Thoracic aorta (tissue), 2 donors: Measurements from ENCODE around the gene PCNT. TPM values are rescaled to one million over a fixed set of nuclear protein-coding genes. Genes with fewer than 3 reads are reported as not detected.

Source experiments
- ATAC-seq: fragments of 150-250 bp; one replicate; pipeline ENCODE4 v1.8.0; 2017; ENCODE audit warnings: low read depth; ENCODE audit not compliant: insufficient number of reproducible peaks, low FRiP score
- DNase-seq: peaks from one replicate; pipeline ENCODE4 v3.0.0-alpha.2; 2020; ENCODE audit warnings: low spot score
- H3K27ac ChIP-seq, 2 donors: fragments of 200-600 bp; sonication (generic); 1 replicate in 1 of 2; 2 replicates in 1 of 2; pipeline ENCODE4 v1.5.1; 2016; ENCODE audit warnings: mild to moderate bottlenecking in 2 of 2, moderate library complexity in 2 of 2
- H3K27me3 ChIP-seq: fragments of 200-600 bp; sonication (generic); replicated peaks from 2 replicates; pipeline ENCODE4 v1.6.0; 2016; ENCODE audit warnings: mild to moderate bottlenecking; ENCODE audit not compliant: insufficient read depth
- H3K36me3 ChIP-seq: fragments of 200-600 bp; sonication (generic); one replicate; pipeline ENCODE4 v1.5.1; 2016
- H3K4me1 ChIP-seq, 2 donors: fragments of 200-600 bp; sonication (generic); 1 replicate in 1 of 2; 2 replicates in 1 of 2; pipeline versions ENCODE4 v1.5.1 to v1.6.0; 2016; ENCODE audit warnings: low read depth in 2 of 2, mild to moderate bottlenecking in 1 of 2; ENCODE audit not compliant: control insufficient read depth in 1 of 2
- H3K4me3 ChIP-seq: fragments of 200-600 bp; sonication (generic); 2 replicates; pipeline ENCODE4 v1.5.1; 2016; ENCODE audit warnings: mild to moderate bottlenecking
- H3K9me3 ChIP-seq: fragments of 200-600 bp; sonication (generic); 2 replicates; pipeline ENCODE4 v1.5.1; 2016
- total RNA-seq, 2 donors: library from RNA; depleted of rRNA; stranded (reverse); fragments of >200 nt; gene quantifications; one replicate each; pipeline versions ENCODE4 v1.1.0 to v1.2.3, GENCODE V29; 2016
- TF ChIP-seq, protein P1 (sequence below): fragments of 200-600 bp; sonication (generic); IDR thresholded peaks from one replicate; pipeline ENCODE4 v1.5.1; 2019; ENCODE audit warnings: antibody characterized with exemption

The PCNT gene
- total RNA-seq, 2 donors from 2014 or later: 46.8 to 51.4 TPM

GRCh38 chr21:46394595-46395104 lies 70.7 kb downstream of the PCNT start:
- H3K36me3 ChIP-seq: peaks cover 38% of the 10 kb centered on the region
- no peak overlapping the region for H3K27ac ChIP-seq
- no peak overlapping the region for H3K4me3 ChIP-seq
- DNase-seq (no peak), ATAC-seq (no peak)
- H3K9me3 ChIP-seq: no peaks in the 10 kb centered on the region
- TF ChIP-seq, protein P1, sequence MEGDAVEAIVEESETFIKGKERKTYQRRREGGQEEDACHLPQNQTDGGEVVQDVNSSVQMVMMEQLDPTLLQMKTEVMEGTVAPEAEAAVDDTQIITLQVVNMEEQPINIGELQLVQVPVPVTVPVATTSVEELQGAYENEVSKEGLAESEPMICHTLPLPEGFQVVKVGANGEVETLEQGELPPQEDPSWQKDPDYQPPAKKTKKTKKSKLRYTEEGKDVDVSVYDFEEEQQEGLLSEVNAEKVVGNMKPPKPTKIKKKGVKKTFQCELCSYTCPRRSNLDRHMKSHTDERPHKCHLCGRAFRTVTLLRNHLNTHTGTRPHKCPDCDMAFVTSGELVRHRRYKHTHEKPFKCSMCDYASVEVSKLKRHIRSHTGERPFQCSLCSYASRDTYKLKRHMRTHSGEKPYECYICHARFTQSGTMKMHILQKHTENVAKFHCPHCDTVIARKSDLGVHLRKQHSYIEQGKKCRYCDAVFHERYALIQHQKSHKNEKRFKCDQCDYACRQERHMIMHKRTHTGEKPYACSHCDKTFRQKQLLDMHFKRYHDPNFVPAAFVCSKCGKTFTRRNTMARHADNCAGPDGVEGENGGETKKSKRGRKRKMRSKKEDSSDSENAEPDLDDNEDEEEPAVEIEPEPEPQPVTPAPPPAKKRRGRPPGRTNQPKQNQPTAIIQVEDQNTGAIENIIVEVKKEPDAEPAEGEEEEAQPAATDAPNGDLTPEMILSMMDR: no peak
- H3K4me1 ChIP-seq: no peaks in the 10 kb centered on the region
- no peaks in the 10 kb centered on the region for H3K27me3 ChIP-seq

DNA sequence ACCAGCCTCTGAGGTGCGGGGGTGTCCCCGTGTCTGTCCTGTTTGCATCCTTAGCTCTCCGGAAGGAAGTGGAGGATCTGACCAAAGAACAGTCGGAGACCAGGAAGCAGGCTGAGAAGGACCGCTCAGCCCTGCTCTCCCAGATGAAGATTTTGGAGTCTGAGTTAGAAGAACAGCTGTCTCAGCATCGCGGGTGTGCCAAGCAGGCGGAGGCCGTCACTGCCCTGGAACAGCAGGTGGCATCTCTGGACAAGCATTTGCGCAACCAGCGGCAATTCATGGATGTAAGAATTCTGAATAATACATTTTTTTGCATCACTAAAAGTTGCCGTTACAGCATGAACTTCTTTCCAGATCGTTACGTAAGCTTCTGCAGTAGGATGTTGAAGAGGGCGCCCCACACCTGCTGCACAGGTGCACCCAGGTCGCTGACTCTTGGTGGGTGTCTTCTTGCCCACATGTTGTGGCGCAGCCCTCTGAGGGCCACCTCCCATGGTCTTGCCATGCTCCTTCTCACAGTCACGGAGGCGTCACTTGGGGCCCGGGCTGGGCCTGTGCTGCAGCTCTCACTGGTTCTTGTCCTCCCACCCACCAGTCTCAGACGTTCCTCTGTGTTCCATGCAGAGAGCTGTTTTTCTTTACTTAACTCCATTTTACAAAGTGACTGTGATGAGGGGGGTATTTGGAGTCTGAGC lies 73.4 kb downstream of the PCNT start:
- Histone ChIP-seq H3K9me3 (no peaks in the 10 kb centered on the region), H3K27me3 (no peaks in the 10 kb centered on the region), H3K4me3 (no peak overlapping the region), H3K27ac (no peak overlapping the region), H3K36me3 (peaks cover 26% of the 10 kb centered on the region), H3K4me1 (no peaks in the 10 kb centered on the region)
- TF ChIP-seq, protein P1: no peak
- ATAC-seq: no peak
- no peak for DNase-seq

DNA sequence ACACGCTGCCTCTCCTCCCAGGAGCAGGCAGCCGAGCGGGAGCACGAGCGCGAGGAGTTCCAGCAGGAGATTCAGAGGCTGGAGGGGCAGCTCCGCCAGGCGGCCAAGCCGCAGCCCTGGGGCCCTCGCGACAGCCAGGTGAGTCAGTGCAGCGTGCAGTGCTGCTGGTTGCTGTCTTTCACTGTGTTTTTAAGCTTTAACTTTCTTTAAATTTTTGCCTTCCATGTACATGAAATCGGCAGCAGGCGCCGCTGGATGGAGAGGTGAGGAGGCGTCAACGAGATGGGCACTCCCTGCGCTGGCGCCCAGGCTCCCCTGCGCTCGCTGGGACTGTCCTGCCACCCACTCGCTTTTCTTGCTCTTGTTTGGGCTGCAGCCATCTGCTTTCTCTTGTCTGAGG lies 74.0 kb downstream of the PCNT start:
- Histone ChIP-seq H3K36me3 (peaks cover 29% of the 10 kb centered on the region), H3K4me3 (no peak overlapping the region), H3K4me1 (no peaks in the 10 kb centered on the region), H3K9me3 (no peaks in the 10 kb centered on the region), H3K27ac (no peak overlapping the region), H3K27me3 (no peaks in the 10 kb centered on the region)
- DNase-seq: no peak
- TF ChIP-seq, protein P1: no peak
- ATAC-seq: no peak

- Histone ChIP-seq H3K27me3 (no peaks in the 10 kb centered on the region), H3K4me1 (no peaks in the 10 kb centered on the region), H3K4me3 (no peak overlapping the region), H3K9me3 (no peaks in the 10 kb centered on the region), H3K27ac (no peak overlapping the region), H3K36me3 (peaks cover 24% of the 10 kb centered on the region)
- DNase-seq (no peak), ATAC-seq (no peak)
- TF ChIP-seq, protein P1: no peak
These were observed 75.2 kb downstream of the PCNT start for GRCh38 chr21:46399129-46399528.

- Histone ChIP-seq H3K4me3 (no peak overlapping the region), H3K27ac (no peak overlapping the region), H3K9me3 (no peaks in the 10 kb centered on the region), H3K27me3 (no peaks in the 10 kb centered on the region), H3K4me1 (no peaks in the 10 kb centered on the region), H3K36me3 (peaks cover 24% of the 10 kb centered on the region)
- DNase-seq (no peak), ATAC-seq (no peak)
- TF ChIP-seq, protein P1: no peak
These were observed 75.7 kb downstream of the PCNT start for GRCh38 chr21:46399686-46400085.
